ENCODE data around the gene RIN3. TPM values are rescaled to one million over a fixed set of nuclear protein-coding genes. Genes with fewer than 3 reads are reported as not detected.
A peak's percentile ranks its signal among the peaks of the same experiment; 100 is the strongest.

RIN3 gene
- total RNA-seq, 2 donors from 2014 or later = 47.4 to 54.2 TPM

DNA sequence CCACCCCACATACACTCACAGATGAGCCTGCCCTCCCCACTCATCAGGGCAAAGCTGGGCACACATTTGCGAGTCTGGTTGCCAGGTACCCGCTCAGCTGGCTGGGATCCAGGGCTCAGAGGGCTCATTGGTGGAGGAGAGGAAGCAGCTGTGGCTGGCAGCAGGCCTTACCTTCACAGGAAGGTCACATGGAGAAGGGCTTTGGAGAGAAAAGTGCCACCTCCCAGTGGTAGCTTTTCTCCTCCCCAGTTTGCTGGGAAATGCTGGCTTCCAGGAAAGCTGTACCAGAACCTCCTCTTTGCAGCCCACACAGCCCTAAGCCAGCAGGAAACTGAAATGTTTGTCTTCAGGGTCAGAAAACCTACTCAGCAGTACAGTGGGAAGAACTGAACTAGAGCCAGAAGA is 179.2 kb downstream of the RIN3 start:
- no peaks in the 10 kb centered on the region for H3K9me3 ChIP-seq
- H3K4me1 ChIP-seq (ENCODE audit: control insufficient read depth in 1 of 2, low read depth in 2 of 2) = peaks cover 5 to 20% of the 10 kb centered on the region in 2 donors
- no peaks in the 10 kb centered on the region for H3K27me3 ChIP-seq (replicated peaks; ENCODE audit: insufficient read depth)
- TF ChIP-seq, protein P1, sequence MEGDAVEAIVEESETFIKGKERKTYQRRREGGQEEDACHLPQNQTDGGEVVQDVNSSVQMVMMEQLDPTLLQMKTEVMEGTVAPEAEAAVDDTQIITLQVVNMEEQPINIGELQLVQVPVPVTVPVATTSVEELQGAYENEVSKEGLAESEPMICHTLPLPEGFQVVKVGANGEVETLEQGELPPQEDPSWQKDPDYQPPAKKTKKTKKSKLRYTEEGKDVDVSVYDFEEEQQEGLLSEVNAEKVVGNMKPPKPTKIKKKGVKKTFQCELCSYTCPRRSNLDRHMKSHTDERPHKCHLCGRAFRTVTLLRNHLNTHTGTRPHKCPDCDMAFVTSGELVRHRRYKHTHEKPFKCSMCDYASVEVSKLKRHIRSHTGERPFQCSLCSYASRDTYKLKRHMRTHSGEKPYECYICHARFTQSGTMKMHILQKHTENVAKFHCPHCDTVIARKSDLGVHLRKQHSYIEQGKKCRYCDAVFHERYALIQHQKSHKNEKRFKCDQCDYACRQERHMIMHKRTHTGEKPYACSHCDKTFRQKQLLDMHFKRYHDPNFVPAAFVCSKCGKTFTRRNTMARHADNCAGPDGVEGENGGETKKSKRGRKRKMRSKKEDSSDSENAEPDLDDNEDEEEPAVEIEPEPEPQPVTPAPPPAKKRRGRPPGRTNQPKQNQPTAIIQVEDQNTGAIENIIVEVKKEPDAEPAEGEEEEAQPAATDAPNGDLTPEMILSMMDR (IDR thresholded peaks at IDR 0.05) = no peak
- ATAC-seq (ENCODE audit: insufficient number of reproducible peaks, low FRiP score, low read depth) (peak; percentile 37), DNase-seq (ENCODE audit: low spot score) (no peak)
- H3K36me3 ChIP-seq = peaks cover 7% of the 10 kb centered on the region
- no peak overlapping the region for H3K4me3 ChIP-seq
- peak overlapping the region in 1 of 2 donors; percentile 8 for H3K27ac ChIP-seq

DNA sequence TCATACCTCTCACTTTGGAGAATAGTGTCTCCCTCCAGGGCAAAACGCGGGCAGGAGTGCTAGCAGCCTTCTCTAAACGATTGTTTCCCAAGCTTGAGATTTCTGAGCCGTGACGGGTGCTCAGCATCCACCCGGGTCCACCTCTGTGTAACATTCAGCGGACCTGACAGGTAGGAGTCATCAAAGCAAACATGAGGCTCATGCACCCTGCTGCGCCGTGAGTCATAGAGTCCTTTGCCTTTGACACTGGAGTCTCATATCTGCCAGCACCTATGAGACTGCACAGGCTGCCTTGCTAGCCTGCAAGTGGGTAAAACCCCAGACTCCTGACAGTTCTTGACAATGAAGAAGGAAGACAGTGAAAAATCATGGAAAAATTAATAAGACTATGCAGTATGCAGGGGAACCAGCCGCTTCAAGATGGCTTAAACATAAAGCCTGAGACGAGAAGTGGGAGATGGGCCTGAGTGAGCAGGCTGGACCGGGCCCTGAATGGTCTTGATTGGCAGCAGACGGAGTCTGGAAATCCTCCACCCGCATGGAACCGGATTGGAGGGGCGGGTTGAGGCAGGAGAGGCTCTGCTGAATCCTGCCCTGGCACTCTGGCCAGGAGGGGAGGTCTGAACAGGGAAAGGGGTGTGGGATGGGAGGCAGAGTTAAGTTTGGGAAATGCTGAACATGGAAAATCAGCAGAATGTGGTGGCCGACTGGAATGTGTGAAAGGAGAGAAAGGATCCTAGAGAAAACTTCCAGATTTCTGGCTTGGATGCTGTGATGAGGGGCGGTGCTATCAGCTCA is 180.6 kb downstream of the RIN3 start:
- Histone ChIP-seq H3K4me1 (ENCODE audit: control insufficient read depth in 1 of 2, low read depth in 2 of 2) (peaks cover 5 to 19% of the 10 kb centered on the region in 2 donors), H3K27ac (no peak overlapping the region), H3K27me3 (replicated peaks; ENCODE audit: insufficient read depth) (no peaks in the 10 kb centered on the region), H3K4me3 (no peak overlapping the region), H3K36me3 (no peaks in the 10 kb centered on the region), H3K9me3 (no peaks in the 10 kb centered on the region)
- no peak for ATAC-seq (ENCODE audit: insufficient number of reproducible peaks, low FRiP score, low read depth)
- DNase-seq (ENCODE audit: low spot score) = no peak
- TF ChIP-seq, protein P1 (IDR thresholded peaks at IDR 0.05) = no peak

DNA sequence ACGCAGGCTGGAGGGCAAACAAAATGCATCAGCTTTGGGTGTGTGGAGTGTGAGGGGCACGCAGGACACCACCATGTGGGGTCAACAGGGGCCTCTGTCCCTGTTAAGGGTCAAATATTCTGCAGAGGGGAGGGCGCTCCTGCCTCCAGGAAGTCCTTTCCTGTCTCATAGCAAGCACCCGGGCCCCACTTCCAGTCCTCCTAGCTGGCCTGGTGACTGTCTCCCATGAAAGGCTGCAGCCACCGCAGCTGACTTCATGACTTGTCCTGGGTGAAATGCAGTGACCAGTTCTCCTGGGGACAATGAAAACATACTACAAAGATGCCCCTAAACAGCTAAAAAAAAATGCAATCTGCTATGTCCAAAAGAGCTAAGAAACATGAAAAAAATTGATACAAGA is 181.2 kb downstream of the RIN3 start:
- H3K4me3 ChIP-seq = no peak overlapping the region
- DNase-seq (ENCODE audit: low spot score) (no peak), ATAC-seq (ENCODE audit: insufficient number of reproducible peaks, low FRiP score, low read depth) (no peak)
- peaks cover 5 to 19% of the 10 kb centered on the region in 2 donors for H3K4me1 ChIP-seq (ENCODE audit: control insufficient read depth in 1 of 2, low read depth in 2 of 2)
- H3K27me3 ChIP-seq (replicated peaks; ENCODE audit: insufficient read depth) = no peaks in the 10 kb centered on the region
- TF ChIP-seq, protein P1 (IDR thresholded peaks at IDR 0.05) = no peak
- no peaks in the 10 kb centered on the region for H3K36me3 ChIP-seq
- no peaks in the 10 kb centered on the region for H3K9me3 ChIP-seq
- no peak overlapping the region for H3K27ac ChIP-seq

DNA sequence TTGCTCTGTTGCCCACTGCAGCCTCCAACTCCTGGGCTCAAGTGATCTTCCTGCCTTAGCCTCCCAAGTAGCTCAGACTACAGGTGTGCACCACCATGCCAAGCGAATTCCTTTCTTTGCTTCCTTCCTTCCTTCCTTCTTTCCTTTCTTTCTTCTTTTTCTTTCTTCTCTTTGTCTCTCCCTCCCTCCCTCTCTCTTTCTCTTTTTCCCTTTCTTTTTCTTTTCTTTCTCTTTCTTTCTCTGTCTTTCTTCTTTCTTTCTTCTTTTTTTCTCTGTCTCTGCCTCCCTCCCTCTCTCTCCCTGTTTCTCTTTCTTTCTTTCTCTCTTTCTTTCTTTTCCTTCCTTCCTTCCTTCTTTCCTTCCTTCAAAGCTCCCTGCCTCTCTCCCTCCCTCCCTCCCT is 182.0 kb downstream of the RIN3 start:
- TF ChIP-seq, protein P1 (IDR thresholded peaks at IDR 0.05) = no peak
- Histone ChIP-seq H3K4me1 (ENCODE audit: control insufficient read depth in 1 of 2, low read depth in 2 of 2) (peaks cover 5 to 19% of the 10 kb centered on the region in 2 donors), H3K36me3 (no peaks in the 10 kb centered on the region), H3K4me3 (no peak overlapping the region), H3K27me3 (replicated peaks; ENCODE audit: insufficient read depth) (no peaks in the 10 kb centered on the region), H3K27ac (no peak overlapping the region), H3K9me3 (no peaks in the 10 kb centered on the region)
- ATAC-seq (ENCODE audit: insufficient number of reproducible peaks, low FRiP score, low read depth) (no peak), DNase-seq (ENCODE audit: low spot score) (no peak)

DNA sequence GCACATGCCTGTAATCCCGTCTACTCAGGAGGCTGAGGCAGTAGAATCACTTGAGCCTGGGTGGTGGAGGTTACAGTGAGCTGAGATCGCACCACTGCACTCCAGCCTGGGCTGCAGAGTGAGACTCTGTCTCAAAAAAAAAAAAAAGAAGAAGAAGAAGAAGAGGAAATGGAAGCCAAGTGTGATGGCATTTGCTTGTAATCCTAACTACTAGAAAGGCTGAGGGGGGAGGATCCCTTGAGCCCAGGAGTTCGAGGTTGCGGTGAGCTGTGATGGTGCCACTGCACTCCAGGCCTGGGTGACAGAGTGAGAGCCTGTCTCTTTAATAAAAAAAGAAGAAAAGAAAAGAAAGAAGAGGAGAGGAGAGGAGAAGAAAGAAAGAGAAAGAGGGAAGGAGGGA is 182.8 kb downstream of the RIN3 start:
- ATAC-seq (ENCODE audit: insufficient number of reproducible peaks, low FRiP score, low read depth) (no peak), DNase-seq (ENCODE audit: low spot score) (no peak)
- Histone ChIP-seq H3K36me3 (no peaks in the 10 kb centered on the region), H3K27ac (no peak overlapping the region), H3K4me1 (ENCODE audit: control insufficient read depth in 1 of 2, low read depth in 2 of 2) (peaks cover 5 to 19% of the 10 kb centered on the region in 2 donors), H3K4me3 (no peak overlapping the region), H3K9me3 (no peaks in the 10 kb centered on the region), H3K27me3 (replicated peaks; ENCODE audit: insufficient read depth) (no peaks in the 10 kb centered on the region)
- TF ChIP-seq, protein P1 (IDR thresholded peaks at IDR 0.05) = no peak

Measured in thoracic aorta (tissue), 2 donors.